Adrenal gland (tissue), 5 donors: ENCODE results near the gene FGF8.

Source experiments
- POLR2A ChIP-seq, 2 donors: fragments of 450-650 bp; IDR thresholded peaks; one replicate each; pipeline ENCODE4 v1.6.1; 2017; ENCODE audit warnings: antibody characterized with exemption in 2 of 2, mild to moderate bottlenecking in 2 of 2, moderate library complexity in 1 of 2
- TF ChIP-seq, protein P1 (sequence below), 6 experiments: fragments of 450-650 bp in 4 of 6; fragments of 200-600 bp in 2 of 6; sonication (generic) in 1 of 6; IDR thresholded peaks; 1 replicate in 5 of 6; 2 replicates in 1 of 6; pipeline versions ENCODE4 v1.5.1 to v1.8.0; 2016 to 2021; ENCODE audit warnings: antibody characterized with exemption in 6 of 6, mild to moderate bottlenecking in 2 of 6, moderate library complexity in 1 of 6
- donor health status: DM: no; HTN: no; CAD: no.

DNA sequence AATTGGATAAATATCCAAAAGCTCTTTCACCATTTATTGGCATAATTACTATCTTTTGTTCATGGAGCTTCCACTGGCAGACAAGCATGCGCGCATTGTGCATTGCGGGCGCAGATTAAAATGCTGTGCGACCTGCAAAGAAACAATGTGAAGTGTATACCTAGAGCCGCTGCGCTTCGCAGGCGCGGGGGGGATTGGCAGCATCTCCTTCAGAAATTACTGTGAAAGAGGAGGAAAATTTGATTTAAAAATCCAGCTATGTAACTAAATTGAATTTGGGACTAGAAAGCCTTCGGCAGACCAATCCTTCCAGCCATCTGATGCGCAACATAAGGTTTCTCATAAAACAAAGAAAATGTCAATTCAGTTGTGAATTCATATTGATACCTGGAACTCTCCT lies 17.6 kb upstream of the FGF8 start:
- TF ChIP-seq, protein P1, sequence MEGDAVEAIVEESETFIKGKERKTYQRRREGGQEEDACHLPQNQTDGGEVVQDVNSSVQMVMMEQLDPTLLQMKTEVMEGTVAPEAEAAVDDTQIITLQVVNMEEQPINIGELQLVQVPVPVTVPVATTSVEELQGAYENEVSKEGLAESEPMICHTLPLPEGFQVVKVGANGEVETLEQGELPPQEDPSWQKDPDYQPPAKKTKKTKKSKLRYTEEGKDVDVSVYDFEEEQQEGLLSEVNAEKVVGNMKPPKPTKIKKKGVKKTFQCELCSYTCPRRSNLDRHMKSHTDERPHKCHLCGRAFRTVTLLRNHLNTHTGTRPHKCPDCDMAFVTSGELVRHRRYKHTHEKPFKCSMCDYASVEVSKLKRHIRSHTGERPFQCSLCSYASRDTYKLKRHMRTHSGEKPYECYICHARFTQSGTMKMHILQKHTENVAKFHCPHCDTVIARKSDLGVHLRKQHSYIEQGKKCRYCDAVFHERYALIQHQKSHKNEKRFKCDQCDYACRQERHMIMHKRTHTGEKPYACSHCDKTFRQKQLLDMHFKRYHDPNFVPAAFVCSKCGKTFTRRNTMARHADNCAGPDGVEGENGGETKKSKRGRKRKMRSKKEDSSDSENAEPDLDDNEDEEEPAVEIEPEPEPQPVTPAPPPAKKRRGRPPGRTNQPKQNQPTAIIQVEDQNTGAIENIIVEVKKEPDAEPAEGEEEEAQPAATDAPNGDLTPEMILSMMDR (IDR thresholded peaks at IDR 0.05) = no peak
- no peak for TF ChIP-seq POLR2A (IDR thresholded peaks at IDR 0.05)
